GM23338 (cell line): Measurements from ENCODE around the gene TMEM88. TPM values are rescaled to one million over a fixed set of nuclear protein-coding genes. Genes with fewer than 3 reads are reported as not detected.

Experiments
- ATAC-seq: fragments of 200-7000 bp; cut with Tn5 transposase; 3 replicates; pipeline ENCODE4 v1.9.1; 2020
- DNase-seq: peaks from one replicate; pipeline ENCODE4 v3.0.0-alpha.2; 2015; ENCODE audit warnings: low spot score
- H2AFZ ChIP-seq: fragments of 200-600 bp; sonication (generic); 2 replicates; pipeline ENCODE4 v1.8.0; 2016; ENCODE audit warnings: antibody characterized with exemption, mild to moderate bottlenecking, moderate library complexity
- H3F3A ChIP-seq: fragments of 200-600 bp; sonication (generic); replicated peaks from 2 replicates; pipeline ENCODE4 v1.8.0; 2017; ENCODE audit warnings: antibody characterized with exemption, mixed run types, low read depth
- H3K27ac ChIP-seq: fragments of 200-600 bp; sonication (generic); 2 replicates; pipeline ENCODE4 v1.6.1; 2016; ENCODE audit warnings: low read depth
- H3K27me3 ChIP-seq: fragments of 200-600 bp; sonication (generic); 2 replicates; pipeline ENCODE4 v1.8.0; 2016; ENCODE audit warnings: mild to moderate bottlenecking, mixed run types, moderate library complexity; ENCODE audit not compliant: insufficient read depth
- H3K36me3 ChIP-seq: fragments of 200-600 bp; sonication (generic); 2 replicates; pipeline ENCODE4 v1.8.0; 2016; ENCODE audit warnings: mild to moderate bottlenecking; ENCODE audit not compliant: insufficient read depth
- H3K4me1 ChIP-seq: fragments of 200-600 bp; sonication (generic); 2 replicates; pipeline ENCODE4 v1.8.0; 2016; ENCODE audit warnings: mild to moderate bottlenecking, moderate library complexity; ENCODE audit not compliant: insufficient read depth
- H3K4me2 ChIP-seq: fragments of 200-600 bp; sonication (generic); 2 replicates; pipeline ENCODE4 v1.7.1; 2017; ENCODE audit warnings: mixed run types
- H3K4me3 ChIP-seq: fragments of 200-600 bp; sonication (generic); 2 replicates; pipeline ENCODE4 v1.6.1; 2016; ENCODE audit warnings: mixed run types
- H3K79me2 ChIP-seq: fragments of 200-600 bp; sonication (generic); replicated peaks from 2 replicates; pipeline ENCODE4 v1.8.0; 2017; ENCODE audit warnings: mild to moderate bottlenecking; ENCODE audit not compliant: insufficient read depth
- H3K9me2 ChIP-seq: fragments of 200-600 bp; sonication (generic); 2 replicates; pipeline ENCODE4 v1.8.0; 2017; ENCODE audit not compliant: insufficient read depth
- H4K20me1 ChIP-seq: fragments of 200-600 bp; sonication (generic); replicated peaks from 2 replicates; pipeline ENCODE4 v1.8.0; 2017; ENCODE audit warnings: mild to moderate bottlenecking; ENCODE audit not compliant: insufficient read depth
- H3K27ac Mint-ChIP-seq: 2 replicates; pipeline ENCODE4 v1.8.0; 2020; ENCODE audit warnings: inconsistent platforms, mild to moderate bottlenecking, moderate library complexity, mixed read lengths
- H3K27me3 Mint-ChIP-seq: 3 replicates; pipeline ENCODE4 v1.8.0; 2022; ENCODE audit warnings: low read depth, mild to moderate bottlenecking, moderate library complexity, mixed read lengths, inconsistent platforms; ENCODE audit not compliant: insufficient read depth, poor library complexity
- H3K36me3 Mint-ChIP-seq: 3 replicates; pipeline ENCODE4 v1.8.0; 2021; ENCODE audit warnings: low read depth, mild to moderate bottlenecking, inconsistent platforms, moderate library complexity, mixed read lengths
- H3K4me1 Mint-ChIP-seq: 3 replicates; pipeline ENCODE4 v1.8.0; 2020; ENCODE audit warnings: mild to moderate bottlenecking, inconsistent platforms, mixed read lengths
- H3K4me3 Mint-ChIP-seq: 3 replicates; pipeline ENCODE4 v1.8.0; 2021; ENCODE audit warnings: moderate library complexity, mild to moderate bottlenecking, inconsistent platforms, mixed read lengths
- H3K9me3 Mint-ChIP-seq: 3 replicates; pipeline ENCODE4 v1.8.0; 2020; ENCODE audit warnings: moderate library complexity, mild to moderate bottlenecking, inconsistent platforms, mixed read lengths
- CREB1 ChIP-seq: fragments of 250-450 bp; sonication (Bioruptor Pico); IDR thresholded peaks from 2 replicates; pipeline ENCODE4 v1.5.0; 2020; ENCODE audit warnings: low read depth, mild to moderate bottlenecking, moderate library complexity
- CTCF ChIP-seq, 2 experiments: fragments of 200-600 bp in 1 of 2; sonication (generic) in 1 of 2; conservative IDR thresholded peaks; 2 replicates each; pipeline versions ENCODE4 v1.5.1 to v1.6.1; 2016 to 2017; ENCODE audit warnings: antibody characterized with exemption in 2 of 2, low read depth in 2 of 2, mild to moderate bottlenecking in 2 of 2, moderate library complexity in 1 of 2
- ETS1 ChIP-seq: IDR thresholded peaks from 2 replicates; pipeline ENCODE4 v1.6.1; 2016; ENCODE audit warnings: antibody characterized with exemption
- EZH2 ChIP-seq: fragments of 200-600 bp; sonication (generic); IDR thresholded peaks from one replicate; pipeline ENCODE4 v1.8.0; 2017; ENCODE audit warnings: antibody characterized with exemption, mild to moderate bottlenecking, low read depth; ENCODE audit not compliant: unreplicated experiment
- EZH2phosphoT487 ChIP-seq: fragments of 200-600 bp; sonication (generic); IDR thresholded peaks from one replicate; pipeline ENCODE4 v1.8.1; 2018; ENCODE audit warnings: antibody characterized with exemption; ENCODE audit not compliant: unreplicated experiment
- JUNB ChIP-seq: IDR thresholded peaks from one replicate; pipeline ENCODE4 v1.6.1; 2016; ENCODE audit warnings: antibody characterized with exemption; ENCODE audit not compliant: unreplicated experiment
- NANOG ChIP-seq: IDR thresholded peaks from 2 replicates; pipeline ENCODE4 v1.6.1; 2016; ENCODE audit warnings: antibody characterized with exemption, borderline replicate concordance
- POLR2AphosphoS5 ChIP-seq: IDR thresholded peaks from 2 replicates; pipeline ENCODE4 v1.6.1; 2016; ENCODE audit warnings: antibody characterized with exemption, low read depth
- STAT1 ChIP-seq: IDR thresholded peaks from one replicate; pipeline ENCODE4 v1.6.1; 2016; ENCODE audit warnings: antibody characterized with exemption; ENCODE audit not compliant: unreplicated experiment
- ZNF114 ChIP-seq: fragments of 250-450 bp; sonication (Bioruptor Pico); IDR thresholded peaks from 2 replicates; pipeline ENCODE4 v1.5.0; 2020; ENCODE audit warnings: mild to moderate bottlenecking, moderate library complexity
- ZNF331 ChIP-seq: fragments of 250-450 bp; sonication (Bioruptor Pico); IDR thresholded peaks from 2 replicates; pipeline ENCODE4 v1.5.0; 2020; ENCODE audit warnings: low read depth, mild to moderate bottlenecking, moderate library complexity
- ZNF462 ChIP-seq: fragments of 250-450 bp; sonication (Bioruptor Pico); IDR thresholded peaks from 2 replicates; pipeline ENCODE4 v1.5.0; 2020; ENCODE audit warnings: mild to moderate bottlenecking, moderate library complexity
- polyA plus RNA-seq: library from polyadenylated mRNA; unstranded; fragments of >200 nt; fragmentation: Nextera tagmentation; extraction: Ambion mirVana; gene quantifications from 2 replicates; pipeline ENCODE4 v1.2.1, GENCODE V29; 2016
- total RNA-seq: library from RNA; depleted of rRNA; stranded (reverse); fragments of >200 nt; shearing (Covaris generic); gene quantifications from 2 replicates; pipeline ENCODE4 v1.2.3, GENCODE V29; 2014
- TF ChIP-seq, protein P1 (sequence below): IDR thresholded peaks from one replicate; pipeline ENCODE4 v1.6.1; 2018; ENCODE audit warnings: antibody characterized with exemption; ENCODE audit not compliant: unreplicated experiment

TMEM88 gene
- total and polyA plus RNA-seq, 2 experiments from 2014 or later: 0.58 to 0.97 TPM

DNA sequence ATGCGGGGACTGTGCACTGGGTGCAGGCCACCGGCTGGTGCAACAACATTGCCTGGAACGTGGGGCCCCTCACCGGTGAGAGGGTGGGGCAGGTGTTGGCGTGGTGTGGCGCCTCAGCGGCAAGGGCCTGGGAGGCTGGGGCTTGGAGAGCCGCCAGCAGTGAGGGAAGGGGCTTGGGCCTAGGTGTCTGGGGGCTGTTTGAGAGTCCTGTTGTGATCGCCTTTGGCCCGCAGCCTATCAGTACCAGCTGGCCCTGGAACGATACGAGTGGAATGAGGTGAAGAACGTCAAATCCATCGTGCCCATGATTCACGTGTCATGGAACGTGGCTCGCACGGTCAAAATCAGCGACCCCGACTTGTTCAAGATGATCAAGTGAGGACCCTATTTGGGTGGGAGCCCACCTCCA, 2.6 kb upstream of the TMEM88 start:
- Histone ChIP-seq H4K20me1 (no peaks in the 10 kb centered on the region; the same call in 1 of the 2 replicates), H3K4me3 (peak overlapping the region; percentile 80; the same call in 1 of the 2 replicates), H3K27me3 (peaks cover 85% of the 10 kb centered on the region), H2AFZ (0 out of 2 replicates have a peak overlapping the region, but pooled peaks have one; percentile 52), H3K79me2 (no peaks in the 10 kb centered on the region), H3K4me2 (peak overlapping the region; percentile 89; the same call in 1 of the 2 replicates), H3K4me1 (peaks cover 38% of the 10 kb centered on the region), H3K27ac (no peak overlapping the region), H3K36me3 (no peaks in the 10 kb centered on the region; the same call in 1 of the 2 replicates), H3F3A (peaks cover 19% of the 10 kb centered on the region; the same call in 1 of the 2 replicates), H3K9me2 (no peaks in the 10 kb centered on the region)
- Mint-ChIP-seq H3K27me3 (peaks cover 28% of the 10 kb centered on the region), H3K4me3 (peak overlapping the region; percentile 82), H3K36me3 (no peaks in the 10 kb centered on the region; the same call in 2 of the 3 replicates), H3K9me3 (no peaks in the 10 kb centered on the region; the same call in 2 of the 3 replicates), H3K27ac (no peak overlapping the region), H3K4me1 (peaks cover 27% of the 10 kb centered on the region)
- ATAC-seq (no peak), DNase-seq (no peak)
- no peak for TF ChIP-seq ETS1
- no peak for TF ChIP-seq EZH2phosphoT487
- no peak for TF ChIP-seq ZNF114
- TF ChIP-seq EZH2: no peak
- TF ChIP-seq NANOG: no peak
- TF ChIP-seq POLR2AphosphoS5: no peak
- no peak for TF ChIP-seq ZNF331 (CRISPR knock-in tag)
- TF ChIP-seq, protein P1, sequence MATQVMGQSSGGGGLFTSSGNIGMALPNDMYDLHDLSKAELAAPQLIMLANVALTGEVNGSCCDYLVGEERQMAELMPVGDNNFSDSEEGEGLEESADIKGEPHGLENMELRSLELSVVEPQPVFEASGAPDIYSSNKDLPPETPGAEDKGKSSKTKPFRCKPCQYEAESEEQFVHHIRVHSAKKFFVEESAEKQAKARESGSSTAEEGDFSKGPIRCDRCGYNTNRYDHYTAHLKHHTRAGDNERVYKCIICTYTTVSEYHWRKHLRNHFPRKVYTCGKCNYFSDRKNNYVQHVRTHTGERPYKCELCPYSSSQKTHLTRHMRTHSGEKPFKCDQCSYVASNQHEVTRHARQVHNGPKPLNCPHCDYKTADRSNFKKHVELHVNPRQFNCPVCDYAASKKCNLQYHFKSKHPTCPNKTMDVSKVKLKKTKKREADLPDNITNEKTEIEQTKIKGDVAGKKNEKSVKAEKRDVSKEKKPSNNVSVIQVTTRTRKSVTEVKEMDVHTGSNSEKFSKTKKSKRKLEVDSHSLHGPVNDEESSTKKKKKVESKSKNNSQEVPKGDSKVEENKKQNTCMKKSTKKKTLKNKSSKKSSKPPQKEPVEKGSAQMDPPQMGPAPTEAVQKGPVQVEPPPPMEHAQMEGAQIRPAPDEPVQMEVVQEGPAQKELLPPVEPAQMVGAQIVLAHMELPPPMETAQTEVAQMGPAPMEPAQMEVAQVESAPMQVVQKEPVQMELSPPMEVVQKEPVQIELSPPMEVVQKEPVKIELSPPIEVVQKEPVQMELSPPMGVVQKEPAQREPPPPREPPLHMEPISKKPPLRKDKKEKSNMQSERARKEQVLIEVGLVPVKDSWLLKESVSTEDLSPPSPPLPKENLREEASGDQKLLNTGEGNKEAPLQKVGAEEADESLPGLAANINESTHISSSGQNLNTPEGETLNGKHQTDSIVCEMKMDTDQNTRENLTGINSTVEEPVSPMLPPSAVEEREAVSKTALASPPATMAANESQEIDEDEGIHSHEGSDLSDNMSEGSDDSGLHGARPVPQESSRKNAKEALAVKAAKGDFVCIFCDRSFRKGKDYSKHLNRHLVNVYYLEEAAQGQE: no peak
- TF ChIP-seq ZNF462 (CRISPR knock-in tag): no peak
- no peak for TF ChIP-seq JUNB
- no peak for TF ChIP-seq STAT1
- no peak for TF ChIP-seq CREB1 (CRISPR knock-in tag)
- TF ChIP-seq CTCF (conservative IDR thresholded peaks at IDR 0.05; ENCODE audit: low read depth in 2 of 2): no peak
